ENCODE measurements around the gene ARMC9. TPM values are rescaled to one million over a fixed set of nuclear protein-coding genes. Genes with fewer than 3 reads are reported as not detected.

The ARMC9 gene
- total RNA-seq, 1 experiment from 2014 or later = 42.7 TPM

DNA sequence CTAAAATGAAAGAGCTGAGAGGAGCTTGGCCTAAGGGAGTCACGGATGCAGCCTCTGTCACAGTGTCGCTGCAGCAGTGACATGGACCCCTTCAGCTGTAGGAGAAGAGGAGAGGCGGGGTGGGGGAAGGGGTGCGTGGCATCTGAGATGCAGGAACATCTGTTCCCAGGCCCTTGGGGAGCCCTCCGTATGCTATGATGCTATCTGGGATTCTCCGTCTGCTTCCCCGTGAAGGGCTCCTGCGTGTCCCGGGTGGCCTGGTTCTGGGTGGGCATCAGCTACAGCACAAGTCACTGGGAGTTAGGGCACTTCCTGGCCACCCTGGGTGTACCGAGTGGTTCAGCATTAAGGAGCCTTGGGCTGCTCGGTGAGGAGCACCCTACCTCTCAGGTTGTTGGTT is 161.5 kb downstream of the ARMC9 start:
- ChIA-PET CTCF (interaction anchor here (0.6 to 1.6 kb wide), 2 partner anchors 34 to 53 kb away, joined by 4 read pairs; no protein-coding TSS in a partner anchor), POLR2A (interaction anchor here (0.7 kb wide), 1 partner anchor 355 kb away, joined by 3 read pairs; no protein-coding TSS in a partner anchor)
- H3K9me3 ChIP-seq (ENCODE audit: control insufficient read depth, insufficient read depth, low read depth, low read length) = no peaks in the 10 kb centered on the region
- in situ Hi-C loops (cut with HindIII; ENCODE audit: low pct_unique_long_range_greater_than_20kb, low sequenced_read_pairs) (no loop called here), intact Hi-C loops (cut with micrococcal nuclease; ENCODE audit: unreplicated experiment) (loop anchor here (5.0 kb wide), 1 partner anchor 37 kb away; the partner anchor contains the start of gene B3GNT7)
- BruUV-seq (replicated peaks) = no TSS peak
- H3K27me3 ChIP-seq (ENCODE audit: control insufficient read depth, insufficient read depth, low read length) = no peaks in the 10 kb centered on the region
- TF ChIP-seq, protein P1, sequence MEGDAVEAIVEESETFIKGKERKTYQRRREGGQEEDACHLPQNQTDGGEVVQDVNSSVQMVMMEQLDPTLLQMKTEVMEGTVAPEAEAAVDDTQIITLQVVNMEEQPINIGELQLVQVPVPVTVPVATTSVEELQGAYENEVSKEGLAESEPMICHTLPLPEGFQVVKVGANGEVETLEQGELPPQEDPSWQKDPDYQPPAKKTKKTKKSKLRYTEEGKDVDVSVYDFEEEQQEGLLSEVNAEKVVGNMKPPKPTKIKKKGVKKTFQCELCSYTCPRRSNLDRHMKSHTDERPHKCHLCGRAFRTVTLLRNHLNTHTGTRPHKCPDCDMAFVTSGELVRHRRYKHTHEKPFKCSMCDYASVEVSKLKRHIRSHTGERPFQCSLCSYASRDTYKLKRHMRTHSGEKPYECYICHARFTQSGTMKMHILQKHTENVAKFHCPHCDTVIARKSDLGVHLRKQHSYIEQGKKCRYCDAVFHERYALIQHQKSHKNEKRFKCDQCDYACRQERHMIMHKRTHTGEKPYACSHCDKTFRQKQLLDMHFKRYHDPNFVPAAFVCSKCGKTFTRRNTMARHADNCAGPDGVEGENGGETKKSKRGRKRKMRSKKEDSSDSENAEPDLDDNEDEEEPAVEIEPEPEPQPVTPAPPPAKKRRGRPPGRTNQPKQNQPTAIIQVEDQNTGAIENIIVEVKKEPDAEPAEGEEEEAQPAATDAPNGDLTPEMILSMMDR (IDR thresholded peaks at IDR 0.05) = no peak
- no peak for TF ChIP-seq POLR2AphosphoS5 (IDR thresholded peaks at IDR 0.05; ENCODE audit: low read depth, low read length)
- TF ChIP-seq SIN3A (IDR thresholded peaks at IDR 0.05; ENCODE audit: borderline replicate concordance, insufficient read depth, low read depth, low read length) = no peak
- no peak for TF ChIP-seq TCF7L2 (IDR thresholded peaks at IDR 0.05; ENCODE audit: low read depth, low read length)
- TF ChIP-seq, protein P2, sequence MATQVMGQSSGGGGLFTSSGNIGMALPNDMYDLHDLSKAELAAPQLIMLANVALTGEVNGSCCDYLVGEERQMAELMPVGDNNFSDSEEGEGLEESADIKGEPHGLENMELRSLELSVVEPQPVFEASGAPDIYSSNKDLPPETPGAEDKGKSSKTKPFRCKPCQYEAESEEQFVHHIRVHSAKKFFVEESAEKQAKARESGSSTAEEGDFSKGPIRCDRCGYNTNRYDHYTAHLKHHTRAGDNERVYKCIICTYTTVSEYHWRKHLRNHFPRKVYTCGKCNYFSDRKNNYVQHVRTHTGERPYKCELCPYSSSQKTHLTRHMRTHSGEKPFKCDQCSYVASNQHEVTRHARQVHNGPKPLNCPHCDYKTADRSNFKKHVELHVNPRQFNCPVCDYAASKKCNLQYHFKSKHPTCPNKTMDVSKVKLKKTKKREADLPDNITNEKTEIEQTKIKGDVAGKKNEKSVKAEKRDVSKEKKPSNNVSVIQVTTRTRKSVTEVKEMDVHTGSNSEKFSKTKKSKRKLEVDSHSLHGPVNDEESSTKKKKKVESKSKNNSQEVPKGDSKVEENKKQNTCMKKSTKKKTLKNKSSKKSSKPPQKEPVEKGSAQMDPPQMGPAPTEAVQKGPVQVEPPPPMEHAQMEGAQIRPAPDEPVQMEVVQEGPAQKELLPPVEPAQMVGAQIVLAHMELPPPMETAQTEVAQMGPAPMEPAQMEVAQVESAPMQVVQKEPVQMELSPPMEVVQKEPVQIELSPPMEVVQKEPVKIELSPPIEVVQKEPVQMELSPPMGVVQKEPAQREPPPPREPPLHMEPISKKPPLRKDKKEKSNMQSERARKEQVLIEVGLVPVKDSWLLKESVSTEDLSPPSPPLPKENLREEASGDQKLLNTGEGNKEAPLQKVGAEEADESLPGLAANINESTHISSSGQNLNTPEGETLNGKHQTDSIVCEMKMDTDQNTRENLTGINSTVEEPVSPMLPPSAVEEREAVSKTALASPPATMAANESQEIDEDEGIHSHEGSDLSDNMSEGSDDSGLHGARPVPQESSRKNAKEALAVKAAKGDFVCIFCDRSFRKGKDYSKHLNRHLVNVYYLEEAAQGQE (IDR thresholded peaks at IDR 0.05; ENCODE audit: insufficient read depth in 1 of 2, low read depth in 2 of 2, low read length in 1 of 2) = no peak
- H3K4me3 ChIP-seq (ENCODE audit: low read depth in 2 of 2, low read length in 2 of 2) = no peak overlapping the region
- H3K36me3 ChIP-seq (ENCODE audit: control insufficient read depth, insufficient read depth, low read length) = no peaks in the 10 kb centered on the region
- peak overlapping the region; percentile 80 for H3K27ac ChIP-seq (ENCODE audit: low read length)
- ATAC-seq (no peak; the same call in 1 of the 2 replicates), DNase-seq (ENCODE audit: low read depth, low spot score) (no peak)
- peaks cover 58% of the 10 kb centered on the region for H3K4me1 ChIP-seq (ENCODE audit: control insufficient read depth, insufficient read depth, low read length)

DNA sequence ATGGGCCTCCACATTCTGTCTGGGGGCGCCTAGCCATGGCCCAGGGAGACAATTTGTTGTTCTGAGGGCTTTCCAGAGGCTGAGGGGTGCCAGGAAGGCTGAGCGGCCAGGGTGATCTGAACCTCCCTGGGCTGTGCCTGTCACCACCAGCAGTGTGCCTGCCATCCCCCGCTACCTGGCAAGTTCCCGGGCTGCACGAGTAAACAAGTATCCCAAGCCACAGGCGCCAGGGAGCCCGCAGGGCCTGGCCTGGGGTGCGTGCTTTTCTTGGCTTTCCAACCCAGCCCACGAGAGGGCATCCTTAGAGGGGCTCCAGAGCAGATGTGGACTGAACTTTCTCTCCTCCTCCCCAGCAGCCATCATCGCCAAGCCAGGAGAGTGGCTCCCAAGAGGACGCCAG is 162.0 kb downstream of the ARMC9 start:
- intact Hi-C loops (cut with micrococcal nuclease; ENCODE audit: unreplicated experiment) (loop anchor here (5.0 kb wide), 1 partner anchor 37 kb away; the partner anchor contains the start of gene B3GNT7), in situ Hi-C loops (cut with HindIII; ENCODE audit: low pct_unique_long_range_greater_than_20kb, low sequenced_read_pairs) (no loop called here)
- DNase-seq (ENCODE audit: low read depth, low spot score) (no peak), ATAC-seq (peak; percentile 52)
- Histone ChIP-seq H3K9me3 (ENCODE audit: control insufficient read depth, insufficient read depth, low read depth, low read length) (no peaks in the 10 kb centered on the region), H3K4me1 (ENCODE audit: control insufficient read depth, insufficient read depth, low read length) (peaks cover 59% of the 10 kb centered on the region), H3K36me3 (ENCODE audit: control insufficient read depth, insufficient read depth, low read length) (no peaks in the 10 kb centered on the region), H3K4me3 (ENCODE audit: low read depth in 2 of 2, low read length in 2 of 2) (no peak overlapping the region), H3K27ac (ENCODE audit: low read length) (peak overlapping the region; percentile 80), H3K27me3 (ENCODE audit: control insufficient read depth, insufficient read depth, low read length) (no peaks in the 10 kb centered on the region)
- BruUV-seq (replicated peaks) = no TSS peak
- peak; percentile 24; the same call in 1 of the 2 replicates for TF ChIP-seq POLR2AphosphoS5 (IDR thresholded peaks at IDR 0.05; ENCODE audit: low read depth, low read length)
- TF ChIP-seq, protein P2 (IDR thresholded peaks at IDR 0.05; ENCODE audit: insufficient read depth in 1 of 2, low read depth in 2 of 2, low read length in 1 of 2) = no peak
- ChIA-PET CTCF (interaction anchor here (0.6 kb wide), 1 partner anchor 53 kb away, joined by 4 read pairs; no protein-coding TSS in a partner anchor), POLR2A (no interaction called here)
